ENCODE results near the gene COBL.

Gene COBL

DNA sequence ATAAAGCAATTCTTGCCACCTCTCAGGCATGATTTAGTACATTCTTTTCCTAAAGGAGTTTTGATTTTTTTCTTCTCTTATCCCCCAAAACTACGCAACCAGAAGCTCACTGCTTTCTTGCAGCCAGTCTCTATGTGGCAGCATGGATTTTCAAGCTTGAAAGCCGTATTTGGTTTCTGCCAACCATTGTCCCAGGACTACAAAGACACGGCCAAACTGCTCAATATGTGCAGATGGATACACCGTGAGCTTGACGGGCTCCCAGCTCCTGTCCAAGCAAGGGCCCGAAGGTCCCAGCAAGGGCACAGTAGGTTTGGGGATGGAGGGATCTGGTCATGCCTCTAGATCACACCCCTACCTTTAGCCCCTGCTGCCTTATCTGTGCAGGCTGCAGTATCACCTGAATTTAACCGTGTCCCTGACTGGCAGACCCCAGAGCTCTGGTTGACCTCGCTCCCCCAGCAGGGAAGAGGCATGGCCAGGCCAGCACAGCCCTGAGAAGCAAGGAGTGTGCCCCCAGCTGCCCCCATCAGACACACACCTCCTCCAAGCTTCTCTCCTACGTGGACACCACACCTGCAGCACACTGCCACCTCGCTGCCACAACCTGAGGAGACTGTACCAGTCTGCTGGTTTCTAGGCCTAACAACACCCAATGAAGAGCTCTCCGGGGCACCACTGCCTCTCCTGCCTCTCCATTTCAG lies 86.8 kb downstream of the COBL start:
- H3K27me3 ChIP-seq (ENCODE audit: control insufficient read depth, low read length), result no peaks in the 10 kb centered on the region
- no peaks in the 10 kb centered on the region for H3K4me1 ChIP-seq (ENCODE audit: control insufficient read depth, low read length)
- no peak overlapping the region for H3K27ac ChIP-seq (ENCODE audit: low read depth, low read length)
- H3K4me2 ChIP-seq (ENCODE audit: low read length), result no peak overlapping the region
- no peak for TF ChIP-seq EZH2phosphoT487 (IDR thresholded peaks at IDR 0.05; ENCODE audit: borderline replicate concordance, low read length)
- TF ChIP-seq, protein P1, sequence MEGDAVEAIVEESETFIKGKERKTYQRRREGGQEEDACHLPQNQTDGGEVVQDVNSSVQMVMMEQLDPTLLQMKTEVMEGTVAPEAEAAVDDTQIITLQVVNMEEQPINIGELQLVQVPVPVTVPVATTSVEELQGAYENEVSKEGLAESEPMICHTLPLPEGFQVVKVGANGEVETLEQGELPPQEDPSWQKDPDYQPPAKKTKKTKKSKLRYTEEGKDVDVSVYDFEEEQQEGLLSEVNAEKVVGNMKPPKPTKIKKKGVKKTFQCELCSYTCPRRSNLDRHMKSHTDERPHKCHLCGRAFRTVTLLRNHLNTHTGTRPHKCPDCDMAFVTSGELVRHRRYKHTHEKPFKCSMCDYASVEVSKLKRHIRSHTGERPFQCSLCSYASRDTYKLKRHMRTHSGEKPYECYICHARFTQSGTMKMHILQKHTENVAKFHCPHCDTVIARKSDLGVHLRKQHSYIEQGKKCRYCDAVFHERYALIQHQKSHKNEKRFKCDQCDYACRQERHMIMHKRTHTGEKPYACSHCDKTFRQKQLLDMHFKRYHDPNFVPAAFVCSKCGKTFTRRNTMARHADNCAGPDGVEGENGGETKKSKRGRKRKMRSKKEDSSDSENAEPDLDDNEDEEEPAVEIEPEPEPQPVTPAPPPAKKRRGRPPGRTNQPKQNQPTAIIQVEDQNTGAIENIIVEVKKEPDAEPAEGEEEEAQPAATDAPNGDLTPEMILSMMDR (IDR thresholded peaks at IDR 0.05; ENCODE audit: low read depth, low read length, poor library complexity, severe bottlenecking), result no peak
- no peaks in the 10 kb centered on the region for H4K20me1 ChIP-seq (ENCODE audit: control insufficient read depth, insufficient read depth, low read depth, low read length)
- H3K36me3 ChIP-seq (ENCODE audit: control insufficient read depth, low read length), result no peaks in the 10 kb centered on the region
- H3K79me2 ChIP-seq (ENCODE audit: control insufficient read depth, low read length), result no peaks in the 10 kb centered on the region
- no peaks in the 10 kb centered on the region for H3K9me3 ChIP-seq (ENCODE audit: control insufficient read depth, insufficient read depth, low read length)
- H3K9me2 ChIP-seq (replicated peaks; ENCODE audit: control insufficient read depth, low read length), result no peaks in the 10 kb centered on the region
- H3F3A ChIP-seq (ENCODE audit: control insufficient read depth, insufficient read depth), result no peaks in the 10 kb centered on the region
- H3K4me3 ChIP-seq (ENCODE audit: low read length), result no peak overlapping the region

DNA sequence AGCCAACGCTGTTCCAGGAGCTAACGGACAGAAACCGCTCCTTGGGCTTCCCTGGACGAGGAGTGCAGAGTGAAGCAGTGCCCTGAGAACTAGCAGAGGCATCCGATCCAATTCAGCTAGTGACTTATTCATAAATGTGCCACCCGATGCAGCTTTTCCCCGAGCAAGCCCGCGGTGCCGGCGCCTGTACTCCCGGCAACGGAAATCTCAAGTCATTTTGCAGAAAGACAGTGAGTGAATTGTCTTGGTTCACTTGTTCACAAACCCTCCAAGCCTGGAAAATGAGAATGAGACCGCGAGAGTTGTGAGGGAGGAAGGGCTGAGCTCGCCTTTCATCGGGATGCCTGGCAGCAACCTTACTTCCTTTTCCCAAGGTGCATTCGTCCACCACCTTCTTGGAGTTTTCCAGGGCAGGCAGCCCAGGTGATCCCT lies 87.5 kb downstream of the COBL start:
- no peak overlapping the region for H3K4me2 ChIP-seq (ENCODE audit: low read length)
- no peaks in the 10 kb centered on the region for H3K79me2 ChIP-seq (ENCODE audit: control insufficient read depth, low read length)
- H3K4me3 ChIP-seq (ENCODE audit: low read length), result no peak overlapping the region
- no peaks in the 10 kb centered on the region for H3K4me1 ChIP-seq (ENCODE audit: control insufficient read depth, low read length)
- H3F3A ChIP-seq (ENCODE audit: control insufficient read depth, insufficient read depth), result no peaks in the 10 kb centered on the region
- H3K27me3 ChIP-seq (ENCODE audit: control insufficient read depth, low read length), result no peaks in the 10 kb centered on the region
- no peaks in the 10 kb centered on the region for H4K20me1 ChIP-seq (ENCODE audit: control insufficient read depth, insufficient read depth, low read depth, low read length)
- no peaks in the 10 kb centered on the region for H3K36me3 ChIP-seq (ENCODE audit: control insufficient read depth, low read length)
- no peak for TF ChIP-seq EZH2phosphoT487 (IDR thresholded peaks at IDR 0.05; ENCODE audit: borderline replicate concordance, low read length)
- TF ChIP-seq, protein P1 (IDR thresholded peaks at IDR 0.05; ENCODE audit: low read depth, low read length, poor library complexity, severe bottlenecking), result no peak
- no peaks in the 10 kb centered on the region for H3K9me3 ChIP-seq (ENCODE audit: control insufficient read depth, insufficient read depth, low read length)
- H3K9me2 ChIP-seq (replicated peaks; ENCODE audit: control insufficient read depth, low read length), result no peaks in the 10 kb centered on the region
- H3K27ac ChIP-seq (ENCODE audit: low read depth, low read length), result no peak overlapping the region

DNA sequence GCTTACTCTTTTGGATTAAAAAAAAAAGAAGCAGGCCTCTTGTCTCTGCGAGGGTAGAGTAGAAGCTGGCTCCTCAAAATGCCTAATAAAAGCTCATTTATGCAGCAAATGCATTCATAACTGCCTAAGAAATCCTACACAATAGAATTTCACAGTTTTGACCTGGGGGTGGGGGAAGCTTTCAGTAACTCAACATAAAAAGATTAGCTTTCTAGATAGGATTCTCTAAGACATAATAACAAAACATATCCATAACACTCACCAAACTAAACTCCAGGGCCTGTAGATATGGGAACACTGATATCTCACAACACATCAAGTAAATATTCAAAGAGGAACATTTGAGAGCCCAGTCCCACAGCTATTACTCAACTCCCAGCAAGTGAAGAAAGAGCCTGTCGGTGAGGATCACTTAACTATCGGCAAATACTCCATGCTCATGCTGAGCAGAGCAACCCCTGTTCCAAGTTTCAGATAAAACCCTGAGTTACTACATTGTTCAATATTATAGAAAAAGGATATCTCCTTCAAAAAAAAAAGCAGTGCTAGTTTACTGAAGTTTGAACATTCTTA lies 88.1 kb downstream of the COBL start:
- TF ChIP-seq EZH2phosphoT487 (IDR thresholded peaks at IDR 0.05; ENCODE audit: borderline replicate concordance, low read length), result no peak
- TF ChIP-seq, protein P1 (IDR thresholded peaks at IDR 0.05; ENCODE audit: low read depth, low read length, poor library complexity, severe bottlenecking), result no peak
- no peaks in the 10 kb centered on the region for H3K79me2 ChIP-seq (ENCODE audit: control insufficient read depth, low read length)
- no peak overlapping the region for H3K4me2 ChIP-seq (ENCODE audit: low read length)
- H4K20me1 ChIP-seq (ENCODE audit: control insufficient read depth, insufficient read depth, low read depth, low read length), result no peaks in the 10 kb centered on the region
- H3K9me3 ChIP-seq (ENCODE audit: control insufficient read depth, insufficient read depth, low read length), result no peaks in the 10 kb centered on the region
- no peaks in the 10 kb centered on the region for H3F3A ChIP-seq (ENCODE audit: control insufficient read depth, insufficient read depth)
- H3K36me3 ChIP-seq (ENCODE audit: control insufficient read depth, low read length), result no peaks in the 10 kb centered on the region
- H3K9me2 ChIP-seq (replicated peaks; ENCODE audit: control insufficient read depth, low read length), result no peaks in the 10 kb centered on the region
- H3K4me1 ChIP-seq (ENCODE audit: control insufficient read depth, low read length), result no peaks in the 10 kb centered on the region
- no peak overlapping the region for H3K27ac ChIP-seq (ENCODE audit: low read depth, low read length)
- H3K27me3 ChIP-seq (ENCODE audit: control insufficient read depth, low read length), result no peaks in the 10 kb centered on the region
- no peak overlapping the region for H3K4me3 ChIP-seq (ENCODE audit: low read length)
